ENCODE measurements around the gene UGT1A6.

GRCh38 chr2:233796254-233796653 lies 103.6 kb downstream of the UGT1A6 start:
- no peak for TF ChIP-seq CTCF (IDR thresholded peaks at IDR 0.05)
- no peak for TF ChIP-seq EP300 (IDR thresholded peaks at IDR 0.05; ENCODE audit: low read depth)
- no peak for TF ChIP-seq POLR2A (IDR thresholded peaks at IDR 0.05)
